GM23338 (cell line): ENCODE results near the gene CFAP410. TPM values are rescaled to one million over a fixed set of nuclear protein-coding genes. Genes with fewer than 3 reads are reported as not detected.

Experiments
- ATAC-seq: fragments of 200-7000 bp; cut with Tn5 transposase; 3 replicates; pipeline ENCODE4 v1.9.1; 2020
- DNase-seq: peaks from one replicate; pipeline ENCODE4 v3.0.0-alpha.2; 2015; ENCODE audit warnings: low spot score
- H2AFZ ChIP-seq: fragments of 200-600 bp; sonication (generic); 2 replicates; pipeline ENCODE4 v1.8.0; 2016; ENCODE audit warnings: antibody characterized with exemption, mild to moderate bottlenecking, moderate library complexity
- H3F3A ChIP-seq: fragments of 200-600 bp; sonication (generic); replicated peaks from 2 replicates; pipeline ENCODE4 v1.8.0; 2017; ENCODE audit warnings: antibody characterized with exemption, mixed run types, low read depth
- H3K27ac ChIP-seq: fragments of 200-600 bp; sonication (generic); 2 replicates; pipeline ENCODE4 v1.6.1; 2016; ENCODE audit warnings: low read depth
- H3K27me3 ChIP-seq: fragments of 200-600 bp; sonication (generic); 2 replicates; pipeline ENCODE4 v1.8.0; 2016; ENCODE audit warnings: mild to moderate bottlenecking, mixed run types, moderate library complexity; ENCODE audit not compliant: insufficient read depth
- H3K36me3 ChIP-seq: fragments of 200-600 bp; sonication (generic); 2 replicates; pipeline ENCODE4 v1.8.0; 2016; ENCODE audit warnings: mild to moderate bottlenecking; ENCODE audit not compliant: insufficient read depth
- H3K4me1 ChIP-seq: fragments of 200-600 bp; sonication (generic); 2 replicates; pipeline ENCODE4 v1.8.0; 2016; ENCODE audit warnings: mild to moderate bottlenecking, moderate library complexity; ENCODE audit not compliant: insufficient read depth
- H3K4me2 ChIP-seq: fragments of 200-600 bp; sonication (generic); 2 replicates; pipeline ENCODE4 v1.7.1; 2017; ENCODE audit warnings: mixed run types
- H3K4me3 ChIP-seq: fragments of 200-600 bp; sonication (generic); 2 replicates; pipeline ENCODE4 v1.6.1; 2016; ENCODE audit warnings: mixed run types
- H3K79me2 ChIP-seq: fragments of 200-600 bp; sonication (generic); replicated peaks from 2 replicates; pipeline ENCODE4 v1.8.0; 2017; ENCODE audit warnings: mild to moderate bottlenecking; ENCODE audit not compliant: insufficient read depth
- H3K9me2 ChIP-seq: fragments of 200-600 bp; sonication (generic); 2 replicates; pipeline ENCODE4 v1.8.0; 2017; ENCODE audit not compliant: insufficient read depth
- H4K20me1 ChIP-seq: fragments of 200-600 bp; sonication (generic); replicated peaks from 2 replicates; pipeline ENCODE4 v1.8.0; 2017; ENCODE audit warnings: mild to moderate bottlenecking; ENCODE audit not compliant: insufficient read depth
- H3K27ac Mint-ChIP-seq: 2 replicates; pipeline ENCODE4 v1.8.0; 2020; ENCODE audit warnings: inconsistent platforms, mild to moderate bottlenecking, moderate library complexity, mixed read lengths
- H3K27me3 Mint-ChIP-seq: 3 replicates; pipeline ENCODE4 v1.8.0; 2022; ENCODE audit warnings: low read depth, mild to moderate bottlenecking, moderate library complexity, mixed read lengths, inconsistent platforms; ENCODE audit not compliant: insufficient read depth, poor library complexity
- H3K36me3 Mint-ChIP-seq: 3 replicates; pipeline ENCODE4 v1.8.0; 2021; ENCODE audit warnings: low read depth, mild to moderate bottlenecking, inconsistent platforms, moderate library complexity, mixed read lengths
- H3K4me1 Mint-ChIP-seq: 3 replicates; pipeline ENCODE4 v1.8.0; 2020; ENCODE audit warnings: mild to moderate bottlenecking, inconsistent platforms, mixed read lengths
- H3K4me3 Mint-ChIP-seq: 3 replicates; pipeline ENCODE4 v1.8.0; 2021; ENCODE audit warnings: moderate library complexity, mild to moderate bottlenecking, inconsistent platforms, mixed read lengths
- H3K9me3 Mint-ChIP-seq: 3 replicates; pipeline ENCODE4 v1.8.0; 2020; ENCODE audit warnings: moderate library complexity, mild to moderate bottlenecking, inconsistent platforms, mixed read lengths
- CREB1 ChIP-seq: fragments of 250-450 bp; sonication (Bioruptor Pico); IDR thresholded peaks from 2 replicates; pipeline ENCODE4 v1.5.0; 2020; ENCODE audit warnings: low read depth, mild to moderate bottlenecking, moderate library complexity
- EZH2 ChIP-seq: fragments of 200-600 bp; sonication (generic); IDR thresholded peaks from one replicate; pipeline ENCODE4 v1.8.0; 2017; ENCODE audit warnings: antibody characterized with exemption, mild to moderate bottlenecking, low read depth; ENCODE audit not compliant: unreplicated experiment
- EZH2phosphoT487 ChIP-seq: fragments of 200-600 bp; sonication (generic); IDR thresholded peaks from one replicate; pipeline ENCODE4 v1.8.1; 2018; ENCODE audit warnings: antibody characterized with exemption; ENCODE audit not compliant: unreplicated experiment
- JUNB ChIP-seq: IDR thresholded peaks from one replicate; pipeline ENCODE4 v1.6.1; 2016; ENCODE audit warnings: antibody characterized with exemption; ENCODE audit not compliant: unreplicated experiment
- NANOG ChIP-seq: IDR thresholded peaks from 2 replicates; pipeline ENCODE4 v1.6.1; 2016; ENCODE audit warnings: antibody characterized with exemption, borderline replicate concordance
- POLR2AphosphoS5 ChIP-seq: IDR thresholded peaks from 2 replicates; pipeline ENCODE4 v1.6.1; 2016; ENCODE audit warnings: antibody characterized with exemption, low read depth
- STAT1 ChIP-seq: IDR thresholded peaks from one replicate; pipeline ENCODE4 v1.6.1; 2016; ENCODE audit warnings: antibody characterized with exemption; ENCODE audit not compliant: unreplicated experiment
- ZNF114 ChIP-seq: fragments of 250-450 bp; sonication (Bioruptor Pico); IDR thresholded peaks from 2 replicates; pipeline ENCODE4 v1.5.0; 2020; ENCODE audit warnings: mild to moderate bottlenecking, moderate library complexity
- ZNF331 ChIP-seq: fragments of 250-450 bp; sonication (Bioruptor Pico); IDR thresholded peaks from 2 replicates; pipeline ENCODE4 v1.5.0; 2020; ENCODE audit warnings: low read depth, mild to moderate bottlenecking, moderate library complexity
- polyA plus RNA-seq: library from polyadenylated mRNA; unstranded; fragments of >200 nt; fragmentation: Nextera tagmentation; extraction: Ambion mirVana; gene quantifications from 2 replicates; pipeline ENCODE4 v1.2.1, GENCODE V29; 2016
- total RNA-seq: library from RNA; depleted of rRNA; stranded (reverse); fragments of >200 nt; shearing (Covaris generic); gene quantifications from 2 replicates; pipeline ENCODE4 v1.2.3, GENCODE V29; 2014
- TF ChIP-seq, protein P1 (sequence below), 2 experiments: fragments of 200-600 bp in 1 of 2; sonication (generic) in 1 of 2; conservative IDR thresholded peaks; 2 replicates each; pipeline versions ENCODE4 v1.5.1 to v1.6.1; 2016 to 2017; ENCODE audit warnings: antibody characterized with exemption in 2 of 2, low read depth in 2 of 2, mild to moderate bottlenecking in 2 of 2, moderate library complexity in 1 of 2
- TF ChIP-seq, protein P2 (sequence below): IDR thresholded peaks from one replicate; pipeline ENCODE4 v1.6.1; 2018; ENCODE audit warnings: antibody characterized with exemption; ENCODE audit not compliant: unreplicated experiment
- TF ChIP-seq, protein P3 (sequence below): IDR thresholded peaks from 2 replicates; pipeline ENCODE4 v1.6.1; 2016; ENCODE audit warnings: antibody characterized with exemption
- TF ChIP-seq, protein P4 (sequence below): fragments of 250-450 bp; sonication (Bioruptor Pico); IDR thresholded peaks from 2 replicates; pipeline ENCODE4 v1.5.0; 2020; ENCODE audit warnings: mild to moderate bottlenecking, moderate library complexity

The CFAP410 gene
- total and polyA plus RNA-seq, 2 experiments from 2014 or later, result 11.0 to 24.0 TPM

DNA sequence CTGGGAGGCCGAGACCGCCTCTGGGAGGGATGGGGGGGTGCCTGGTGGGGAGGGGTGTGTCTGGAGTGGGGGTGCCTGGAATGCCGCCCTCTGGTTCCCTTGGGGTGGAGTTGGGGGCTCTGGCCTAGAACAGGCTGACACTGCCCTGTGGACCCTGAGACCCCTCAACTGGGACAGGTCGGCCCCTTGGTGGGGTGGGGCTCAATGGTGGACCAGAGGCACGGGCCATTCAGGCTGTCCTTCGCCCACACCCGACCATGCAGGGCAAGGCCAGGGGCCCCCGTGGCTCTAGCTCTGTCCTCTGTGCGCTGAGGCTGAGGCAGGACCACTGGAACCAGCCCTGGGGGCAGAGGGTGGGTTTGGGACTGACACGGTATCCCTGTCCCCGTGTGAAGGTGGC, 24.6 kb downstream of the CFAP410 start:
- Mint-ChIP-seq H3K4me1 (no peaks in the 10 kb centered on the region), H3K27ac (no peak overlapping the region), H3K27me3 (peaks cover 1% of the 10 kb centered on the region), H3K9me3 (no peaks in the 10 kb centered on the region), H3K4me3 (no peak overlapping the region), H3K36me3 (peaks cover 6% of the 10 kb centered on the region)
- no peak overlapping the region for H3K4me3 ChIP-seq
- no peaks in the 10 kb centered on the region for H4K20me1 ChIP-seq
- no peaks in the 10 kb centered on the region for H3K9me2 ChIP-seq
- no peaks in the 10 kb centered on the region for H3K79me2 ChIP-seq
- no peak for DNase-seq
- no peaks in the 10 kb centered on the region for H3F3A ChIP-seq
- H3K4me2 ChIP-seq, result no peak overlapping the region
- H2AFZ ChIP-seq, result no peak overlapping the region
- H3K36me3 ChIP-seq, result no peaks in the 10 kb centered on the region
- no peak for ATAC-seq
- H3K27me3 ChIP-seq, result no peaks in the 10 kb centered on the region
- H3K27ac ChIP-seq, result no peak overlapping the region
- TF ChIP-seq NANOG (no peak), STAT1 (no peak), ZNF114 (CRISPR knock-in tag) (no peak), EZH2phosphoT487 (no peak), POLR2AphosphoS5 (no peak), CREB1 (CRISPR knock-in tag) (no peak), ZNF331 (CRISPR knock-in tag) (no peak), EZH2 (no peak), JUNB (no peak)
- TF ChIP-seq, protein P1, sequence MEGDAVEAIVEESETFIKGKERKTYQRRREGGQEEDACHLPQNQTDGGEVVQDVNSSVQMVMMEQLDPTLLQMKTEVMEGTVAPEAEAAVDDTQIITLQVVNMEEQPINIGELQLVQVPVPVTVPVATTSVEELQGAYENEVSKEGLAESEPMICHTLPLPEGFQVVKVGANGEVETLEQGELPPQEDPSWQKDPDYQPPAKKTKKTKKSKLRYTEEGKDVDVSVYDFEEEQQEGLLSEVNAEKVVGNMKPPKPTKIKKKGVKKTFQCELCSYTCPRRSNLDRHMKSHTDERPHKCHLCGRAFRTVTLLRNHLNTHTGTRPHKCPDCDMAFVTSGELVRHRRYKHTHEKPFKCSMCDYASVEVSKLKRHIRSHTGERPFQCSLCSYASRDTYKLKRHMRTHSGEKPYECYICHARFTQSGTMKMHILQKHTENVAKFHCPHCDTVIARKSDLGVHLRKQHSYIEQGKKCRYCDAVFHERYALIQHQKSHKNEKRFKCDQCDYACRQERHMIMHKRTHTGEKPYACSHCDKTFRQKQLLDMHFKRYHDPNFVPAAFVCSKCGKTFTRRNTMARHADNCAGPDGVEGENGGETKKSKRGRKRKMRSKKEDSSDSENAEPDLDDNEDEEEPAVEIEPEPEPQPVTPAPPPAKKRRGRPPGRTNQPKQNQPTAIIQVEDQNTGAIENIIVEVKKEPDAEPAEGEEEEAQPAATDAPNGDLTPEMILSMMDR (conservative IDR thresholded peaks at IDR 0.05; ENCODE audit: low read depth in 2 of 2), result no peak
- TF ChIP-seq, protein P2, sequence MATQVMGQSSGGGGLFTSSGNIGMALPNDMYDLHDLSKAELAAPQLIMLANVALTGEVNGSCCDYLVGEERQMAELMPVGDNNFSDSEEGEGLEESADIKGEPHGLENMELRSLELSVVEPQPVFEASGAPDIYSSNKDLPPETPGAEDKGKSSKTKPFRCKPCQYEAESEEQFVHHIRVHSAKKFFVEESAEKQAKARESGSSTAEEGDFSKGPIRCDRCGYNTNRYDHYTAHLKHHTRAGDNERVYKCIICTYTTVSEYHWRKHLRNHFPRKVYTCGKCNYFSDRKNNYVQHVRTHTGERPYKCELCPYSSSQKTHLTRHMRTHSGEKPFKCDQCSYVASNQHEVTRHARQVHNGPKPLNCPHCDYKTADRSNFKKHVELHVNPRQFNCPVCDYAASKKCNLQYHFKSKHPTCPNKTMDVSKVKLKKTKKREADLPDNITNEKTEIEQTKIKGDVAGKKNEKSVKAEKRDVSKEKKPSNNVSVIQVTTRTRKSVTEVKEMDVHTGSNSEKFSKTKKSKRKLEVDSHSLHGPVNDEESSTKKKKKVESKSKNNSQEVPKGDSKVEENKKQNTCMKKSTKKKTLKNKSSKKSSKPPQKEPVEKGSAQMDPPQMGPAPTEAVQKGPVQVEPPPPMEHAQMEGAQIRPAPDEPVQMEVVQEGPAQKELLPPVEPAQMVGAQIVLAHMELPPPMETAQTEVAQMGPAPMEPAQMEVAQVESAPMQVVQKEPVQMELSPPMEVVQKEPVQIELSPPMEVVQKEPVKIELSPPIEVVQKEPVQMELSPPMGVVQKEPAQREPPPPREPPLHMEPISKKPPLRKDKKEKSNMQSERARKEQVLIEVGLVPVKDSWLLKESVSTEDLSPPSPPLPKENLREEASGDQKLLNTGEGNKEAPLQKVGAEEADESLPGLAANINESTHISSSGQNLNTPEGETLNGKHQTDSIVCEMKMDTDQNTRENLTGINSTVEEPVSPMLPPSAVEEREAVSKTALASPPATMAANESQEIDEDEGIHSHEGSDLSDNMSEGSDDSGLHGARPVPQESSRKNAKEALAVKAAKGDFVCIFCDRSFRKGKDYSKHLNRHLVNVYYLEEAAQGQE, result no peak
- TF ChIP-seq, protein P3, sequence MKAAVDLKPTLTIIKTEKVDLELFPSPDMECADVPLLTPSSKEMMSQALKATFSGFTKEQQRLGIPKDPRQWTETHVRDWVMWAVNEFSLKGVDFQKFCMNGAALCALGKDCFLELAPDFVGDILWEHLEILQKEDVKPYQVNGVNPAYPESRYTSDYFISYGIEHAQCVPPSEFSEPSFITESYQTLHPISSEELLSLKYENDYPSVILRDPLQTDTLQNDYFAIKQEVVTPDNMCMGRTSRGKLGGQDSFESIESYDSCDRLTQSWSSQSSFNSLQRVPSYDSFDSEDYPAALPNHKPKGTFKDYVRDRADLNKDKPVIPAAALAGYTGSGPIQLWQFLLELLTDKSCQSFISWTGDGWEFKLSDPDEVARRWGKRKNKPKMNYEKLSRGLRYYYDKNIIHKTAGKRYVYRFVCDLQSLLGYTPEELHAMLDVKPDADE, result no peak
- TF ChIP-seq, protein P4, sequence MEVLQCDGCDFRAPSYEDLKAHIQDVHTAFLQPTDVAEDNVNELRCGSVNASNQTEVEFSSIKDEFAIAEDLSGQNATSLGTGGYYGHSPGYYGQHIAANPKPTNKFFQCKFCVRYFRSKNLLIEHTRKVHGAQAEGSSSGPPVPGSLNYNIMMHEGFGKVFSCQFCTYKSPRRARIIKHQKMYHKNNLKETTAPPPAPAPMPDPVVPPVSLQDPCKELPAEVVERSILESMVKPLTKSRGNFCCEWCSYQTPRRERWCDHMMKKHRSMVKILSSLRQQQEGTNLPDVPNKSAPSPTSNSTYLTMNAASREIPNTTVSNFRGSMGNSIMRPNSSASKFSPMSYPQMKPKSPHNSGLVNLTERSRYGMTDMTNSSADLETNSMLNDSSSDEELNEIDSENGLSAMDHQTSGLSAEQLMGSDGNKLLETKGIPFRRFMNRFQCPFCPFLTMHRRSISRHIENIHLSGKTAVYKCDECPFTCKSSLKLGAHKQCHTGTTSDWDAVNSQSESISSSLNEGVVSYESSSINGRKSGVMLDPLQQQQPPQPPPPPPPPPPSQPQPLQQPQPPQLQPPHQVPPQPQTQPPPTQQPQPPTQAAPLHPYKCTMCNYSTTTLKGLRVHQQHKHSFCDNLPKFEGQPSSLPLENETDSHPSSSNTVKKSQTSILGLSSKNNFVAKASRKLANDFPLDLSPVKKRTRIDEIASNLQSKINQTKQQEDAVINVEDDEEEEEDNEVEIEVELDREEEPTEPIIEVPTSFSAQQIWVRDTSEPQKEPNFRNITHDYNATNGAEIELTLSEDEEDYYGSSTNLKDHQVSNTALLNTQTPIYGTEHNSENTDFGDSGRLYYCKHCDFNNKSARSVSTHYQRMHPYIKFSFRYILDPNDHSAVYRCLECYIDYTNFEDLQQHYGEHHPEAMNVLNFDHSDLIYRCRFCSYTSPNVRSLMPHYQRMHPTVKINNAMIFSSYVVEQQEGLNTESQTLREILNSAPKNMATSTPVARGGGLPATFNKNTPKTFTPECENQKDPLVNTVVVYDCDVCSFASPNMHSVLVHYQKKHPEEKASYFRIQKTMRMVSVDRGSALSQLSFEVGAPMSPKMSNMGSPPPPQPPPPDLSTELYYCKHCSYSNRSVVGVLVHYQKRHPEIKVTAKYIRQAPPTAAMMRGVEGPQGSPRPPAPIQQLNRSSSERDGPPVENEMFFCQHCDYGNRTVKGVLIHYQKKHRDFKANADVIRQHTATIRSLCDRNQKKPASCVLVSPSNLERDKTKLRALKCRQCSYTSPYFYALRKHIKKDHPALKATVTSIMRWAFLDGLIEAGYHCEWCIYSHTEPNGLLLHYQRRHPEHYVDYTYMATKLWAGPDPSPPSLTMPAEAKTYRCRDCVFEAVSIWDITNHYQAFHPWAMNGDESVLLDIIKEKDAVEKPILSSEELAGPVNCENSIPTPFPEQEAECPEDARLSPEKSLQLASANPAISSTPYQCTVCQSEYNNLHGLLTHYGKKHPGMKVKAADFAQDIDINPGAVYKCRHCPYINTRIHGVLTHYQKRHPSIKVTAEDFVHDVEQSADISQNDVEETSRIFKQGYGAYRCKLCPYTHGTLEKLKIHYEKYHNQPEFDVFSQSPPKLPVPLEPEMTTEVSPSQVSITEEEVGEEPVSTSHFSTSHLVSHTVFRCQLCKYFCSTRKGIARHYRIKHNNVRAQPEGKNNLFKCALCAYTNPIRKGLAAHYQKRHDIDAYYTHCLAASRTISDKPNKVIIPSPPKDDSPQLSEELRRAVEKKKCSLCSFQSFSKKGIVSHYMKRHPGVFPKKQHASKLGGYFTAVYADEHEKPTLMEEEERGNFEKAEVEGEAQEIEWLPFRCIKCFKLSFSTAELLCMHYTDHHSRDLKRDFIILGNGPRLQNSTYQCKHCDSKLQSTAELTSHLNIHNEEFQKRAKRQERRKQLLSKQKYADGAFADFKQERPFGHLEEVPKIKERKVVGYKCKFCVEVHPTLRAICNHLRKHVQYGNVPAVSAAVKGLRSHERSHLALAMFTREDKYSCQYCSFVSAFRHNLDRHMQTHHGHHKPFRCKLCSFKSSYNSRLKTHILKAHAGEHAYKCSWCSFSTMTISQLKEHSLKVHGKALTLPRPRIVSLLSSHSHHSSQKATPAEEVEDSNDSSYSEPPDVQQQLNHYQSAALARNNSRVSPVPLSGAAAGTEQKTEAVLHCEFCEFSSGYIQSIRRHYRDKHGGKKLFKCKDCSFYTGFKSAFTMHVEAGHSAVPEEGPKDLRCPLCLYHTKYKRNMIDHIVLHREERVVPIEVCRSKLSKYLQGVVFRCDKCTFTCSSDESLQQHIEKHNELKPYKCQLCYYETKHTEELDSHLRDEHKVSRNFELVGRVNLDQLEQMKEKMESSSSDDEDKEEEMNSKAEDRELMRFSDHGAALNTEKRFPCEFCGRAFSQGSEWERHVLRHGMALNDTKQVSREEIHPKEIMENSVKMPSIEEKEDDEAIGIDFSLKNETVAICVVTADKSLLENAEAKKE (CRISPR knock-in tag), result no peak
- no peaks in the 10 kb centered on the region for H3K4me1 ChIP-seq
